ENCODE data around the gene ADAMTS2. TPM values are rescaled to one million over a fixed set of nuclear protein-coding genes. Genes with fewer than 3 reads are reported as not detected.

Gene ADAMTS2
- total RNA-seq, 1 experiment from 2014 or later, result not detected

DNA sequence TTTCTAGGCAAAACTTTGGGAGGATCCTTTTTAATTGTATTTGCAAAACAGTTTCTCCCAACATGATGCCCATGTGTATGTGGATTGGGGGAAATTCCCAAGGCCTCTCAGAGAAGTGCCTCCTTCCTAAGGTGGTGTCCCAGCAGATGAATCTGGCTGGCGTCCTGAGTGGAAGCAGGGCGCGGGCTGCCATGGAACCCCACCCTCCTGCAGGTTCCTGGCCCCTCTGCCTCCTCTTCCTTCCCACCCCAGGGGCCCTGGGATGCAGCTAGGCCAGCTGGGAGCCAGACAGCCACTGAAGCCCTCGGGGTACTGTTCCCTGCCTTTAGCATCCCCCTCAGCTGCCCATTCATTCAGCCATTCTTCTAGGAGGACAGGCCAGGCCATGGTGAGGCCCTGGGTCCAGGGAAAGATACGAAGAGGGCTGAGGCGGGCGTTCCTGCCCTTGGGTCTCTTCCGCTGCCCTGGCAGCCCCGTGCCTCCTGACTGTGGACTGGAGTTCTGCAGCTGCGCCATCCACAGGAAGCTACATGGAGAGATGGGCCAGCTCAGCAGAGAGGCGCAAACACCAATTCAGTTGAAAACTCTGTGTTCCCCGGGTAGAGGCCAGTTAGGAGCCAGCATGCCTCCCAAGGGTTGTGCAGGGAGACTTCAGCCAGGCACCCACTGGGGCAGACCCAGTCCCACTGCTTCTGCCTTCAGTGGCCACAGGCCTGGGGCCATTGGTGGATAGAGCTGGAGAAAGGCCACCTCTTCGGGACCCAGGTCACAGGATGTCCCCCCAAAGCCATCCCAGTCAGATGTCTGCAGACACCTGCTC is 36.5 kb downstream of the ADAMTS2 start:
- in situ Hi-C loops (cut with HindIII; ENCODE audit: low pct_unique_long_range_greater_than_20kb, low sequenced_read_pairs), result no loop called here
- no peak for DNase-seq (ENCODE audit: low read depth, low spot score)

DNA sequence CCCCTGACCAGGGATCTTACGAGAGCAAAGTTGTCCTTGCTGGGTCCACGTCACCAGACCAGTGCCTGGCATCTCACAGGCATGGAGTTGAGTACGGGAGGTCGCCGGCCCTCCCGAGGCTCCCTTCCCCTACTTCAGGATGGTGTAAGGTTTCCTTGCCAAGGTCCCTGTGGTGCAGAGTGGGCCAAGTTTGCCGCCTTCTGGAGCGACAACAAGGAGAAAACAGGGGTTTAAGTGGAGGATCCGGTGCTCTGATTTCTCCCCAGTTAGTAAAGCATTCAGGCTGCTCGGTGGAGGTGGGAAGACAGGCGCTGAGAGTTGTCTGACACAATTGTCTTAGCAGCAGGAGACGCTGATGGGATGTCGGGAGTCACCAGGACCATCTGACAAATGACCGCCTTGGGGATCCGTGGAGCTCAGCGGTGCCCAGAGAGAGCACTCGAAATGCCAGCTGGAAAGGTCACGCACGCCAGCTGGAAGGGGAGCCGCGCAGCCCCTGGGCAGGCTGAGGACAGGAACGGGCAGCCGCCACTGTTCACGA is 37.3 kb downstream of the ADAMTS2 start:
- no peak for DNase-seq (ENCODE audit: low read depth, low spot score)
- in situ Hi-C loops (cut with HindIII; ENCODE audit: low pct_unique_long_range_greater_than_20kb, low sequenced_read_pairs), result no loop called here

GRCh38 chr5:179307013-179307800 is 38.1 kb downstream of the ADAMTS2 start:
- in situ Hi-C loops (cut with HindIII; ENCODE audit: low pct_unique_long_range_greater_than_20kb, low sequenced_read_pairs), result no loop called here
- DNase-seq (ENCODE audit: low read depth, low spot score), result no peak

- DNase-seq (ENCODE audit: low read depth, low spot score), result no peak
- in situ Hi-C loops (cut with HindIII; ENCODE audit: low pct_unique_long_range_greater_than_20kb, low sequenced_read_pairs), result no loop called here
Observed at GRCh38 chr5:179306191-179307012, 38.9 kb downstream of the ADAMTS2 start.

DNA sequence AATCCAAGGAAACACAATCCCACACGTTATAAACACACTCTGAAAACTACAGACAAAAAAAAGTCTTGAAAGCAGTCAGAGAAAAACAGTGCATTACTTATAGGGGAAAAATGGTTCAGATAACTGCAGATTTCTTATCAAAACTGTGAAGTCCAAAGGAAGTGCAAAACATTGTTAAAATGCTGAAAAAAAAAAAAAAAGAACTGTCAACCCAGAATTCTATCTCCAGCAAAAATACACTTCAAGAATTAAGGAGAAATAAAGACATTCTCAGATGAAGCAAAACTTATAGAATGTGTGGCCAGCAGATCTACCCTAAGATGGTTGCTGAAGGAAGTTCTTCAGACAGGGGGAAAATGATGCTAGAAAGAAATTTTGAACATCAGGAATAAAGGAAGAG is 40.4 kb downstream of the ADAMTS2 start:
- in situ Hi-C loops (cut with HindIII; ENCODE audit: low pct_unique_long_range_greater_than_20kb, low sequenced_read_pairs), result no loop called here
- DNase-seq (ENCODE audit: low read depth, low spot score), result no peak

GRCh38 chr5:179304466-179304865 is 40.8 kb downstream of the ADAMTS2 start:
- in situ Hi-C loops (cut with HindIII; ENCODE audit: low pct_unique_long_range_greater_than_20kb, low sequenced_read_pairs), result no loop called here
- no peak for DNase-seq (ENCODE audit: low read depth, low spot score)

DNA sequence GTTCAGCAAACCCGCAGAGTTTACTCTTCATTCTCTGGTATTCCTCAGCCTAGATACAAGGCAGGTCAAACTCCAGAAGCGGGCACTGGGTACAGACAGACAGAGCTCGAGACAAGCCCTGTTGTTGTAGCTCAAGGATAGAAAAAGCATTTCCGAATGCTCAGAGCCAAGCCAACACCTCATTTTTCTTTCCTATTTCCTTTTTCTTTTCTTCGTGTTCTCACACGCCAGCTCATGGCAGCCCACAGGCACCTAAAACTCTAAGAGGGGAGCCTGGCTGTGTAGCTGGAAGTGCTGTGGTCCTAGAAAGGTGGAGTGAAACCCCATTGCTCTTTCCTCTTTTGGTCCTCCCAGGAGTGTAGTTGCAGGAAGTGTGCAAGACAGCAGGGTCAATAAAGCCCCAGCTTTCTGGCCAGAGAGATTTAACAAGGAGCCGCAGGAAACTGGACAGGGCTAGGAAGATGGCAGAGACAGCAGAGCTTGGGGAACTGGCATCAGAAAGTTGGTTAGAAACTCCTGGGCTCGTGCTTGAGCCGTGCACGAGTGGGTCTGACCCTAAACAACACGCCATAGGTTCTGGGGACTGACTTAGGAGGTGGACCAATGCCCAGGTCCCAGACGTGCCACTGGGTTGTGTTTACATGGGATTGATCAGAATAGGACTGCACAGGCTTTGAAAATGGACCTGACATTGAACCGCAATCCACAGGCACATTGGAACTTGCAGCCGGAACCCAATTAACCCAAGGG is 41.6 kb downstream of the ADAMTS2 start:
- in situ Hi-C loops (cut with HindIII; ENCODE audit: low pct_unique_long_range_greater_than_20kb, low sequenced_read_pairs), result no loop called here
- no peak for DNase-seq (ENCODE audit: low read depth, low spot score)

DNA sequence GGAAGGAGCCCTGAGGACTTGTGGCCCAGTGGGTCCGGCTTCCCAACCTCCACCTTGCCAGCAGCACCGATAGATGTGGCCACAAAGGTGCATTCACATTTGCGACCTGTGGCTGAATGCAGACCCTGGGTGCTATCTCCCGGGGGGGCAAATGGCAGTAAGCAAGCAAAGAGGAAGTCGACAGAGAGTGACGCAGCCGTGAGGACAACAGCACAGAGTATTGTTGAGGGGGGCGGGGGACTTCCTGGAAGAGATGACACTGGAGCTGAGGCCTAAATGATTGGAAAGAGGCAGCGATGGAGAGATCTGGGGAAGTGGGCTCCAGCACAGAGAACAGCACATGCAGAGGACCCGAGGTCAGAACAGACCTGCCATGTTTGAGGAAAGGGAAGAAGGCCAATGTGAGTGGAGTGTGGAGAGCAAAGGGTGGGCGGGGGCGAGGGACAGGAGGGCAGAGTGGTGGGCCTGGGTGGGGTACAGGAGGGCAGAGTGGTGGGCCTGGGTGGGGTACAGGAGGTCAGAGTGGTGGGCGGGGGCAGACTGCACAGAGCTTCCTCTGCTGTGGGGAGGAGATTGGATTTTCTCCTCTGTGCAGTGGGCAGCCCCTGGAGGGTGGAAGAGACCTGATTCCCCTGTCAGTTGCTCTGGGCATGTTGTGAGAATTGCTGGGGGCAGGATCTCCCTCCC is 42.6 kb downstream of the ADAMTS2 start:
- in situ Hi-C loops (cut with HindIII; ENCODE audit: low pct_unique_long_range_greater_than_20kb, low sequenced_read_pairs), result no loop called here
- no peak for DNase-seq (ENCODE audit: low read depth, low spot score)

DNA sequence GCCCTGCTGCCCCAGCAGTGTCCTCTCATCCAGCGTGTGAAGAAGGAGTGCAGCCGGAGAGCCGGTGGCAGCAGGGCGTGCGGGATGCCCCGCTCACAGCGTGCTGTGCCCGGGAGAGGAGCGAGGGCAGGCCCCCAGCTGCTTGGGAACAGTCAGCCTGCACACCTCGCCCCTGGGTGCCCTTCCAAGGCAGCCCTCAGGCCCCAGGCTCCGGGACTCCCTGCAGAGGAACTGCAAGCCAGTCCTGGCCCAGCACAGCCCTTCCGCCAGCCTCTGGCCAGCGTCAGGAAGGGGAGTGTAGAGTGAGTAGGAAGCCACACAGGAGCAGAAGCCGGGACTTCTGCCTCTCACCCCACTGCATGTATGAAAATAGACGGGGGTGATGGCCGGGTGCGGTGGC is 43.5 kb downstream of the ADAMTS2 start:
- no peak for DNase-seq (ENCODE audit: low read depth, low spot score)
- in situ Hi-C loops (cut with HindIII; ENCODE audit: low pct_unique_long_range_greater_than_20kb, low sequenced_read_pairs), result no loop called here

GRCh38 chr5:179301376-179301775 is 43.9 kb downstream of the ADAMTS2 start:
- no peak for DNase-seq (ENCODE audit: low read depth, low spot score)
- in situ Hi-C loops (cut with HindIII; ENCODE audit: low pct_unique_long_range_greater_than_20kb, low sequenced_read_pairs), result no loop called here

GRCh38 chr5:179300581-179301180 is 44.6 kb downstream of the ADAMTS2 start:
- in situ Hi-C loops (cut with HindIII; ENCODE audit: low pct_unique_long_range_greater_than_20kb, low sequenced_read_pairs), result no loop called here
- no peak for DNase-seq (ENCODE audit: low read depth, low spot score)

DNA sequence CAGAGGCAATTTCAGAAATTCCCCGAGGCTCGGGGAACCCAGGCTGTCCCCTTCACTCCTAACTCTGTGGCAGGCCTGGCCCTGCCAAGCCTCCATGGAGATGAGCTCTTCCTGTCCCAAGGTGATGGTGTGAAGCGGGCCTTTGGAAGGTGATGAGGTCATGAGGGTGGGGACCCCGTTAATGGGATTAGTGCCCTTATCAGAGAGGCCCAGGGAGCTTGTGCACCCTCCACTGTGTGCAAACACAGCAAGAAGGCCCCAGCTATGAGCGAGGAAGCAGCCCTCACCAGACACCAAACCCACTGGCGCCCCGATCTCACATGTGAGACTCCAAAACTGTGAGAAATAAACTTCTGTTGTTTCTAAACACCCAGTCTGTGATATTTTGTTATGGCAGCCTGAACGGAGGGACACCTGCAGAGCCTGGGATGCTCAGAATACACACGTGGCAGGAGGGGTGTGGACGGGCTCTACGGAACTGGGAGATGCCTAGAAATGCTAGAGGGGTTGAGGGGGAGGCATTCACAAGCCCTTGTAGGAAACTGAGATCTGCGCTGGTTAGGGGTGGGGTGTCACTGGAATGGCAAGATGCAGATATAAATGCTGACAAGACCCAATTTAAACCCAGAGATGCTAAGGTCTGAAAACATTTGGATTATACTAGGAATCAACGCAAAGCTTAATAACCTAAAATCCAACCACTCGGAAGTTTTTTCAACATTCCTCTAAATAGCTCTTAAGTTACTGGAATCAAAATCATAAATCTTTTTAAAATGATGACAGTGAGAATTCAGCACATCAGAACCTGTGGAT is 46.9 kb downstream of the ADAMTS2 start:
- DNase-seq (ENCODE audit: low read depth, low spot score), result no peak
- in situ Hi-C loops (cut with HindIII; ENCODE audit: low pct_unique_long_range_greater_than_20kb, low sequenced_read_pairs), result no loop called here

GRCh38 chr5:179297486-179298180 is 47.6 kb downstream of the ADAMTS2 start:
- in situ Hi-C loops (cut with HindIII; ENCODE audit: low pct_unique_long_range_greater_than_20kb, low sequenced_read_pairs), result no loop called here

DNA sequence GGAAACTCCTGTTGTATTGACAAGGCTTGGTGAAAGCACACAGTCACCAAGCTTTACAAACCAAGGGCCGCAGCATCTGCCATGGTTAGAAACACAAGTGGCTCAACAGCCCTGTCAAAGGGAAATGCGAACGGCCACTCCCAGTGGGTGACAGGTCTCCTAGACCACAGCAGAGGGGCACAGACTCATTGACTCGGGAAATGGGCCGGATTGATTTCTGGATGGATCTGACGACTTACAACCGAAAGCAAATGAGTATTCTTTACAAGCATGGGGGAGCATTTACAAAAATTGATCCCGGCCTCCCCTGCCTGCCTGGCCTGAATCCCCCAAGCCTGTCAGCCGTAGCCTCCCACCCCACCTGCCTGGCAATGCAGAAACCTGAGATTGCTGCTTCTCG is 48.2 kb downstream of the ADAMTS2 start:
- DNase-seq (ENCODE audit: low read depth, low spot score), result no peak
- in situ Hi-C loops (cut with HindIII; ENCODE audit: low pct_unique_long_range_greater_than_20kb, low sequenced_read_pairs), result no loop called here

More at GRCh38 chr5:179297486-179298180, 47.6 kb downstream of the ADAMTS2 start:
- DNase-seq (ENCODE audit: low read depth, low spot score), result no peak

- in situ Hi-C loops (cut with HindIII; ENCODE audit: low pct_unique_long_range_greater_than_20kb, low sequenced_read_pairs), result no loop called here
- DNase-seq (ENCODE audit: low read depth, low spot score), result no peak
Observed at GRCh38 chr5:179296150-179296821, 49.0 kb downstream of the ADAMTS2 start.
